Panc1 (cell line): ENCODE results near the gene COL16A1. TPM values are rescaled to one million over a fixed set of nuclear protein-coding genes. Genes with fewer than 3 reads are reported as not detected.

Experiments used
- ATAC-seq: fragments of 200-7000 bp; cut with Tn5 transposase; 2 replicates; pipeline ENCODE4 v1.9.1; 2020; ENCODE audit warnings: mild to moderate bottlenecking, moderate library complexity
- BruUV-seq: library from RNA; stranded (reverse); fragments of 400-500 nt; replicated peaks from 2 replicates; lab custom pipeline; 2021; lab: Mats Ljungman, UMichigan
- CTCF ChIA-PET: fragments of 300-600 bp; sonication (Branson Sonifier 250); formaldehyde crosslinking; loops from one replicate; lab custom pipeline; 2022; ENCODE audit warnings: antibody characterized with exemption; lab: Charles Lee
- POLR2A ChIA-PET: fragments of 300-600 bp; sonication (Branson Sonifier 250); formaldehyde crosslinking; loops from one replicate; lab custom pipeline; 2022; ENCODE audit warnings: antibody characterized with exemption; lab: Charles Lee
- DNase-seq: peaks from one replicate; pipeline ENCODE4 v3.0.0-alpha.2; 2010; ENCODE audit warnings: low read depth, low spot score
- H3K27ac ChIP-seq: 2 replicates; pipeline ENCODE4 v1.5.1; 2011; ENCODE audit warnings: mild to moderate bottlenecking, low read length, inconsistent platforms
- H3K27me3 ChIP-seq: fragments of 200-500 bp; sonication (Bioruptor generic); 2 replicates; pipeline ENCODE4 v1.6.0; 2014; ENCODE audit warnings: low read length, inconsistent platforms; ENCODE audit not compliant: control insufficient read depth, insufficient read depth
- H3K36me3 ChIP-seq: fragments of 200-500 bp; sonication (Bioruptor generic); 2 replicates; pipeline ENCODE4 v1.5.1; 2014; ENCODE audit warnings: inconsistent platforms, mild to moderate bottlenecking, low read length, moderate library complexity; ENCODE audit not compliant: control insufficient read depth, insufficient read depth
- H3K4me1 ChIP-seq: 2 replicates; pipeline ENCODE4 v1.5.1; 2011; ENCODE audit warnings: inconsistent platforms, mild to moderate bottlenecking, low read length, moderate library complexity; ENCODE audit not compliant: control insufficient read depth, insufficient read depth
- H3K4me3 ChIP-seq, 2 experiments: 2 replicates each; pipeline ENCODE4 v1.5.1; 2011 to 2012; ENCODE audit warnings: low read depth in 2 of 2, low read length in 2 of 2, mild to moderate bottlenecking in 2 of 2, inconsistent platforms in 1 of 2, moderate library complexity in 1 of 2
- H3K9me3 ChIP-seq: fragments of 200-500 bp; sonication (Bioruptor generic); 2 replicates; pipeline ENCODE4 v1.5.1; 2014; ENCODE audit warnings: low read depth, mild to moderate bottlenecking, inconsistent platforms, low read length, moderate library complexity; ENCODE audit not compliant: control insufficient read depth, insufficient read depth
- CTCF ChIP-seq: fragments of 450-650 bp; IDR thresholded peaks from 2 replicates; pipeline ENCODE4 v1.5.1; 2017; ENCODE audit warnings: mild to moderate bottlenecking
- POLR2AphosphoS5 ChIP-seq: IDR thresholded peaks from 2 replicates; pipeline ENCODE4 v1.6.1; 2012; ENCODE audit warnings: mild to moderate bottlenecking, low read depth, low read length, moderate library complexity
- SIN3A ChIP-seq: IDR thresholded peaks from 2 replicates; pipeline ENCODE4 v1.6.1; 2012; ENCODE audit warnings: low read depth, mild to moderate bottlenecking, low read length, moderate library complexity, borderline replicate concordance; ENCODE audit not compliant: insufficient read depth
- TCF7L2 ChIP-seq: IDR thresholded peaks from 2 replicates; pipeline ENCODE4 v1.6.1; 2011; ENCODE audit warnings: mild to moderate bottlenecking, low read depth, low read length, inconsistent platforms
- in situ Hi-C: cut with HindIII; loops from 2 replicates; pipeline ENCODE4 v1.10.0; 2016; ENCODE audit warnings: low sequenced_read_pairs, low pct_unique_long_range_greater_than_20kb
- intact Hi-C: fragments of 100-400 bp; cut with micrococcal nuclease; formaldehyde crosslinking; loops from one replicate; pipeline ENCODE4 v1.10.0; 2022; ENCODE audit not compliant: unreplicated experiment
- total RNA-seq: library from RNA; stranded (reverse); gene quantifications from one replicate; pipeline ENCODE4 v1.2.1, GENCODE V29; 2021; ENCODE audit not compliant: unreplicated experiment
- TF ChIP-seq, protein P1 (sequence below), 2 experiments: IDR thresholded peaks; 2 replicates each; pipeline ENCODE4 v1.6.1; 2011 to 2012; ENCODE audit warnings: low read depth in 2 of 2, control low read depth in 1 of 2, low read length in 1 of 2, mild to moderate bottlenecking in 1 of 2, moderate library complexity in 1 of 2; ENCODE audit not compliant: insufficient read depth in 1 of 2

COL16A1 gene
- total RNA-seq, 1 experiment from 2014 or later, result 7.6 TPM

DNA sequence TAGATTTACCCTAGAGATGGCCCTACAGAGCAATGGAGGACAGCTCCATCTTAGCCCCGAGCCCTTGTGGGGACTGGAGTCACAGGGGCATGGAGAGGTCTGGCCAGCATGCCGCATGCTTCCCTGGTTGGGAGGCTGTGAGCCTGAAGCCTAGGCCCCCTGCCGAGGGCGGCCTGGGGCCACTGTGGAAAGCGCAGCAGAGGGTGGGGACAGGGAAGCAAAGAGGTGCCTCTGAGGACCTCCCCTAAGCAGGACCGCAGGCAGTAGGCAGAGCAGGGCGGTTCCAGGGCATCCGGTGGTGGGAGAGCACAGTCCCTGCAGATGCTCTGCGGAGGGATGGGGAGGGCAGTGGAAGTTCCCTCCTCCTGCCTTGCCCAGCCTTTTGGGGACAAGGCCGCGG is 32.7 kb downstream of the COL16A1 start:
- intact Hi-C loops (no loop called here), in situ Hi-C loops (no loop called here)
- BruUV-seq, result no TSS peak
- Histone ChIP-seq H3K9me3 (no peaks in the 10 kb centered on the region), H3K4me3 (no peak overlapping the region), H3K4me1 (peaks cover 31% of the 10 kb centered on the region), H3K27me3 (no peaks in the 10 kb centered on the region), H3K36me3 (no peaks in the 10 kb centered on the region), H3K27ac (no peak overlapping the region)
- DNase-seq (no peak), ATAC-seq (no peak)
- POLR2A ChIA-PET, result interaction anchor here (0.7 kb wide), 1 partner anchor 74 kb away, joined by 3 read pairs; no protein-coding TSS in a partner anchor
- CTCF ChIA-PET, result no interaction called here
- TF ChIP-seq POLR2AphosphoS5 (no peak), SIN3A (no peak), TCF7L2 (no peak)
- TF ChIP-seq, protein P1, sequence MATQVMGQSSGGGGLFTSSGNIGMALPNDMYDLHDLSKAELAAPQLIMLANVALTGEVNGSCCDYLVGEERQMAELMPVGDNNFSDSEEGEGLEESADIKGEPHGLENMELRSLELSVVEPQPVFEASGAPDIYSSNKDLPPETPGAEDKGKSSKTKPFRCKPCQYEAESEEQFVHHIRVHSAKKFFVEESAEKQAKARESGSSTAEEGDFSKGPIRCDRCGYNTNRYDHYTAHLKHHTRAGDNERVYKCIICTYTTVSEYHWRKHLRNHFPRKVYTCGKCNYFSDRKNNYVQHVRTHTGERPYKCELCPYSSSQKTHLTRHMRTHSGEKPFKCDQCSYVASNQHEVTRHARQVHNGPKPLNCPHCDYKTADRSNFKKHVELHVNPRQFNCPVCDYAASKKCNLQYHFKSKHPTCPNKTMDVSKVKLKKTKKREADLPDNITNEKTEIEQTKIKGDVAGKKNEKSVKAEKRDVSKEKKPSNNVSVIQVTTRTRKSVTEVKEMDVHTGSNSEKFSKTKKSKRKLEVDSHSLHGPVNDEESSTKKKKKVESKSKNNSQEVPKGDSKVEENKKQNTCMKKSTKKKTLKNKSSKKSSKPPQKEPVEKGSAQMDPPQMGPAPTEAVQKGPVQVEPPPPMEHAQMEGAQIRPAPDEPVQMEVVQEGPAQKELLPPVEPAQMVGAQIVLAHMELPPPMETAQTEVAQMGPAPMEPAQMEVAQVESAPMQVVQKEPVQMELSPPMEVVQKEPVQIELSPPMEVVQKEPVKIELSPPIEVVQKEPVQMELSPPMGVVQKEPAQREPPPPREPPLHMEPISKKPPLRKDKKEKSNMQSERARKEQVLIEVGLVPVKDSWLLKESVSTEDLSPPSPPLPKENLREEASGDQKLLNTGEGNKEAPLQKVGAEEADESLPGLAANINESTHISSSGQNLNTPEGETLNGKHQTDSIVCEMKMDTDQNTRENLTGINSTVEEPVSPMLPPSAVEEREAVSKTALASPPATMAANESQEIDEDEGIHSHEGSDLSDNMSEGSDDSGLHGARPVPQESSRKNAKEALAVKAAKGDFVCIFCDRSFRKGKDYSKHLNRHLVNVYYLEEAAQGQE (IDR thresholded peaks at IDR 0.05; ENCODE audit: insufficient read depth in 1 of 2, low read depth in 2 of 2, low read length in 1 of 2), result no peak

DNA sequence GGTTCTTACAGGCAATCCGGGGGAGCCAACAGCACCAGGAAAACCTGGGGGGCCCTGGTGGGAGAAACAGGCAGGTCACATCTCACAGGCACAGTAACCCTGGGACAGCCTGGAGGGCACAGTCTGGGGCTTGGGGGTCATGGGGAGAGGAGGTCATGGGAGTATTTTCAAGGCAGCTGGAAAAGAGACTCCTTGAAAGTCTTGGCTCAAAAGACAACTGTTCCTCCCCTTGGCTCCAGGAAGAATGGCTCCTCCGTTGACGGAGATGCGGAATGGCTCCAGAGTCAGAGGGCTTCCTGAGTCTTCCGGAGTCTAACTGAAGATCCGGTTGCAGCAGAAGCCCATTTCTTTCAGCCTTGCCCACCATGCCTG is 33.2 kb downstream of the COL16A1 start:
- Histone ChIP-seq H3K36me3 (no peaks in the 10 kb centered on the region), H3K9me3 (no peaks in the 10 kb centered on the region), H3K4me1 (peaks cover 36% of the 10 kb centered on the region), H3K27ac (peak overlapping the region; percentile 52; the same call in 1 of the 2 replicates), H3K4me3 (peak overlapping the region in 1 of 2 experiments; percentile 24; a peak in 1 of 4 replicates), H3K27me3 (no peaks in the 10 kb centered on the region)
- in situ Hi-C loops, result no loop called here
- TF ChIP-seq, protein P1 (IDR thresholded peaks at IDR 0.05; ENCODE audit: insufficient read depth in 1 of 2, low read depth in 2 of 2, low read length in 1 of 2), result no peak
- TF ChIP-seq POLR2AphosphoS5 (no peak), SIN3A (no peak), TCF7L2 (no peak), CTCF (no peak)
- DNase-seq, result no peak
- ChIA-PET POLR2A (interaction anchor here (0.7 kb wide), 1 partner anchor 75 kb away, joined by 3 read pairs; no protein-coding TSS in a partner anchor), CTCF (interaction anchor here (1.0 kb wide), 1 partner anchor 45 kb away, joined by 5 read pairs; no protein-coding TSS in a partner anchor)
- ATAC-seq, result no peak
- no TSS peak for BruUV-seq
- intact Hi-C loops, result no loop called here
